ENCODE results near the gene SUPT4H1.

- no peak for TF ChIP-seq CTCF (optimal IDR thresholded peaks at IDR 0.05 in 1 of 3, IDR thresholded peaks at IDR 0.05 in 1 of 3, conservative IDR thresholded peaks at IDR 0.05 in 1 of 3; ENCODE audit: extremely low read depth in 1 of 3, insufficient read depth in 2 of 3, low read length in 3 of 3)
- no peak for TF ChIP-seq EZH2 (IDR thresholded peaks at IDR 0.05; ENCODE audit: low read length)
Observed at GRCh38 chr17:58373923-58374322, 21.9 kb upstream of the SUPT4H1 start.
